Colonic mucosa (tissue), 4 donors: ENCODE data around the gene CALM1. TPM values are rescaled to one million over a fixed set of nuclear protein-coding genes. Genes with fewer than 3 reads are reported as not detected.

Experiments
- DNase-seq: peaks from one replicate; pipeline ENCODE4 v3.0.0-alpha.2; 2020
- H3K27ac ChIP-seq: fragments of 200-600 bp; one replicate; pipeline ENCODE4 v1.8.0; 2021
- H3K27me3 ChIP-seq: fragments of 200-600 bp; one replicate; pipeline ENCODE4 v1.8.0; 2021
- H3K36me3 ChIP-seq: fragments of 200-600 bp; one replicate; pipeline ENCODE4 v1.8.0; 2021
- H3K4me1 ChIP-seq: fragments of 200-600 bp; one replicate; pipeline ENCODE4 v1.8.0; 2021; ENCODE audit warnings: mild to moderate bottlenecking
- H3K4me3 ChIP-seq: fragments of 200-600 bp; one replicate; pipeline ENCODE4 v1.8.0; 2021
- H3K9ac ChIP-seq, 2 donors: one replicate each; pipeline ENCODE4 v1.7.0; 2013; ENCODE audit warnings: control low read depth in 2 of 2, low read depth in 2 of 2, low read length in 2 of 2
- H3K9me3 ChIP-seq: fragments of 200-600 bp; one replicate; pipeline ENCODE4 v1.8.0; 2021
- intact Hi-C: fragments of 100-400 bp; cut with DNase I; formaldehyde crosslinking; loops from one replicate; pipeline ENCODE4 v1.14.1; 2022
- total RNA-seq, 2 donors: library from RNA; stranded (reverse); fragmentation: NEBNext Ultra II Directional in 1 of 2; extraction: Animal tissue kit (Norgen Biotek cat#: 25700) in 1 of 2; gene quantifications; one replicate each; pipeline ENCODE4 v1.2.1, GENCODE V29; 2021
- TF ChIP-seq, protein P1 (sequence below): fragments of 200-600 bp; IDR thresholded peaks from one replicate; pipeline ENCODE4 v1.8.0; 2022; ENCODE audit warnings: antibody characterized with exemption, mild to moderate bottlenecking
- donor health status: healthy.
- donor health status: DM: no; HTN: no; CAD: no.
- donor health status: DM: no; HTN: no; CAD: no.

The CALM1 gene
- total RNA-seq, 2 donors from 2014 or later: 676 to 714 TPM

DNA sequence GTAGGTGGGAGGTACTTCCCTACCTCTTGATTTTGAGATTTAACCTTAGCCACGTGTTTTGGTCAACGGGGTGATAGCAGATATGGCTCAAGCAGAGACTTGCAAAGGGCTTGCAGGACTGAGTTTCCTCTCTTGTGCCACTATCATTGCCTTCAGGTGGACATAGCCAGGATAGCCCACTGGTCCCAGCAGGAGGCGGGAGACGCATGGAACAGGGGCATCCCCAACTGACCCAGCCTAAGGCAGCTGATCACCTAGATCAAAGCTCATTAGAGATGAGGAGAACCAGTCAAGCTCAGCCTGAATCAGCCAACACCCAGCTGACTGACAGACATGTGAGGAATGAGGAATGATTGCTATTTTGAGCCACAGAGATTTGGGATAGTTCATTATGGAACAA lies 49.6 kb downstream of the CALM1 start:
- no peak overlapping the region for H3K4me3 ChIP-seq
- TF ChIP-seq, protein P1, sequence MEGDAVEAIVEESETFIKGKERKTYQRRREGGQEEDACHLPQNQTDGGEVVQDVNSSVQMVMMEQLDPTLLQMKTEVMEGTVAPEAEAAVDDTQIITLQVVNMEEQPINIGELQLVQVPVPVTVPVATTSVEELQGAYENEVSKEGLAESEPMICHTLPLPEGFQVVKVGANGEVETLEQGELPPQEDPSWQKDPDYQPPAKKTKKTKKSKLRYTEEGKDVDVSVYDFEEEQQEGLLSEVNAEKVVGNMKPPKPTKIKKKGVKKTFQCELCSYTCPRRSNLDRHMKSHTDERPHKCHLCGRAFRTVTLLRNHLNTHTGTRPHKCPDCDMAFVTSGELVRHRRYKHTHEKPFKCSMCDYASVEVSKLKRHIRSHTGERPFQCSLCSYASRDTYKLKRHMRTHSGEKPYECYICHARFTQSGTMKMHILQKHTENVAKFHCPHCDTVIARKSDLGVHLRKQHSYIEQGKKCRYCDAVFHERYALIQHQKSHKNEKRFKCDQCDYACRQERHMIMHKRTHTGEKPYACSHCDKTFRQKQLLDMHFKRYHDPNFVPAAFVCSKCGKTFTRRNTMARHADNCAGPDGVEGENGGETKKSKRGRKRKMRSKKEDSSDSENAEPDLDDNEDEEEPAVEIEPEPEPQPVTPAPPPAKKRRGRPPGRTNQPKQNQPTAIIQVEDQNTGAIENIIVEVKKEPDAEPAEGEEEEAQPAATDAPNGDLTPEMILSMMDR: no peak
- H3K27ac ChIP-seq: no peak overlapping the region
- no peak for DNase-seq
- intact Hi-C loops: no loop called here
- no peaks in the 10 kb centered on the region for H3K27me3 ChIP-seq
- no peak overlapping the region for H3K9ac ChIP-seq
- no peaks in the 10 kb centered on the region for H3K36me3 ChIP-seq
- H3K9me3 ChIP-seq: no peaks in the 10 kb centered on the region
- no peaks in the 10 kb centered on the region for H3K4me1 ChIP-seq

- no peak for DNase-seq
- Histone ChIP-seq H3K4me1 (no peaks in the 10 kb centered on the region), H3K4me3 (no peak overlapping the region), H3K27me3 (no peaks in the 10 kb centered on the region), H3K9me3 (no peaks in the 10 kb centered on the region), H3K9ac (no peak overlapping the region), H3K27ac (no peak overlapping the region), H3K36me3 (no peaks in the 10 kb centered on the region)
- intact Hi-C loops: no loop called here
- TF ChIP-seq, protein P1: no peak
These were observed 51.1 kb downstream of the CALM1 start for GRCh38 chr14:90447720-90448497.

GRCh38 chr14:90449411-90449810 lies 52.6 kb downstream of the CALM1 start:
- no peak overlapping the region for H3K9ac ChIP-seq
- intact Hi-C loops: no loop called here
- H3K27ac ChIP-seq: no peak overlapping the region
- H3K36me3 ChIP-seq: no peaks in the 10 kb centered on the region
- H3K9me3 ChIP-seq: no peaks in the 10 kb centered on the region
- DNase-seq: no peak
- H3K4me3 ChIP-seq: no peak overlapping the region
- H3K4me1 ChIP-seq: no peaks in the 10 kb centered on the region
- TF ChIP-seq, protein P1: no peak
- H3K27me3 ChIP-seq: no peaks in the 10 kb centered on the region

DNA sequence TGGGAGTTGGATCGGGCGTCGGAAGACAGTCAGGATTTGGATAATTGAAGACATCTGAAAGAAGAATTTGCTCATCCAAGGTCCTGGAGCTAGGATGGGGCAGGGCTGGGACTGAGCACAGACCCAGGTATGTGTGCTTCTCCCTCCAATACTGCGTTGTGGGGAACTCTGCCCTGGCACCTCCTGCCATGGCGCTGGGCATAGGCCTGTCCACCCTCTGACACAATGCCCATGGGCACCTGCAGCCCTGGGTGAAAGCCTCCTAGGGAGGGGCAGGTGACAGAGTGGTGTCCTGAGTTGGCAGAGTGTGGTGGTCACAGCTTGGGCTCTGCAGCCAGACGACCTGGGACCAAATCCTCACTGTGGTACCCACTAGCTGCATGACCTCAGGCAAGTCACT lies 53.3 kb downstream of the CALM1 start:
- Histone ChIP-seq H3K4me3 (no peak overlapping the region), H3K4me1 (no peaks in the 10 kb centered on the region), H3K36me3 (no peaks in the 10 kb centered on the region), H3K27me3 (no peaks in the 10 kb centered on the region), H3K9ac (no peak overlapping the region), H3K9me3 (no peaks in the 10 kb centered on the region), H3K27ac (no peak overlapping the region)
- no peak for DNase-seq
- intact Hi-C loops: no loop called here
- TF ChIP-seq, protein P1: no peak

- intact Hi-C loops: no loop called here
- H3K36me3 ChIP-seq: no peaks in the 10 kb centered on the region
- no peak for DNase-seq
These were observed 53.8 kb downstream of the CALM1 start for GRCh38 chr14:90450667-90451066.

More at GRCh38 chr14:90450667-90451066, 53.8 kb downstream of the CALM1 start:
- Histone ChIP-seq H3K4me1 (no peaks in the 10 kb centered on the region), H3K9ac (no peak overlapping the region), H3K9me3 (no peaks in the 10 kb centered on the region), H3K27me3 (no peaks in the 10 kb centered on the region), H3K4me3 (no peak overlapping the region), H3K27ac (no peak overlapping the region)
- TF ChIP-seq, protein P1: no peak
